ENCODE measurements around the gene COX6A2. TPM values are rescaled to one million over a fixed set of nuclear protein-coding genes. Genes with fewer than 3 reads are reported as not detected.
"Not testable (repeated sequence)": the region's sequence is repeated elsewhere in the genome, so short reads cannot be mapped to it uniquely, and the experiment has no call there.

COX6A2 gene
- total and polyA plus RNA-seq, 8 donors, result 0.67 TPM; not detected in 7

DNA sequence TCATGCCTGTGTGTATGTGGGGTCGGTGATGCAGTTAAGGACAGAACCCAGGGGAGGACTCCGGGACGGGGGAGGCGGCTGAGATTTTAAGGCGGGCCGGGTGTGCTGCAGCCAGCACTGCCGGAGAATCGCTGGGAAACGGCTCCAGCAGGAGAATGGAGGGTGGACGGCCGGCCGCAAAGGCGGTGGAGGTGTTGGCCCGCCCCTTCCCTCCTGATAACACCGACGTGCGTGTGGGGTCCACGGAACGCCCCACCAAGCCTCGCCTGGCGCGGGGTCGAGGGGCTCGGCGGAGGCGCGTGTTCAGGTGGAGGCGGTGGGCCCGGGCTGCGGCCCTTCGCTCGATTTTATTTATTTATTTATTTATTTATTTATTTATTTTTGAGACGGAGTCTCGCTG, 13.8 kb upstream of the COX6A2 start:
- Histone ChIP-seq H3K9me3 (no peaks in the 10 kb centered on the region), H3K27ac (peak overlapping the region in 1 of 2 donors; percentile 84), H3K4me3 (peak overlapping the region; percentile 72 to 92), H3K4me1 (peaks cover 0 to 10% of the 10 kb centered on the region in 2 donors), H3K27me3 (no peaks in the 10 kb centered on the region), H3K36me3 (no peaks in the 10 kb centered on the region)
- intact Hi-C loops (cut with DNase I), result no loop called here
- TF ChIP-seq, protein P1, sequence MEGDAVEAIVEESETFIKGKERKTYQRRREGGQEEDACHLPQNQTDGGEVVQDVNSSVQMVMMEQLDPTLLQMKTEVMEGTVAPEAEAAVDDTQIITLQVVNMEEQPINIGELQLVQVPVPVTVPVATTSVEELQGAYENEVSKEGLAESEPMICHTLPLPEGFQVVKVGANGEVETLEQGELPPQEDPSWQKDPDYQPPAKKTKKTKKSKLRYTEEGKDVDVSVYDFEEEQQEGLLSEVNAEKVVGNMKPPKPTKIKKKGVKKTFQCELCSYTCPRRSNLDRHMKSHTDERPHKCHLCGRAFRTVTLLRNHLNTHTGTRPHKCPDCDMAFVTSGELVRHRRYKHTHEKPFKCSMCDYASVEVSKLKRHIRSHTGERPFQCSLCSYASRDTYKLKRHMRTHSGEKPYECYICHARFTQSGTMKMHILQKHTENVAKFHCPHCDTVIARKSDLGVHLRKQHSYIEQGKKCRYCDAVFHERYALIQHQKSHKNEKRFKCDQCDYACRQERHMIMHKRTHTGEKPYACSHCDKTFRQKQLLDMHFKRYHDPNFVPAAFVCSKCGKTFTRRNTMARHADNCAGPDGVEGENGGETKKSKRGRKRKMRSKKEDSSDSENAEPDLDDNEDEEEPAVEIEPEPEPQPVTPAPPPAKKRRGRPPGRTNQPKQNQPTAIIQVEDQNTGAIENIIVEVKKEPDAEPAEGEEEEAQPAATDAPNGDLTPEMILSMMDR (IDR thresholded peaks at IDR 0.05), result no peak
- DNase-seq (no peak), ATAC-seq (no peak)

DNA sequence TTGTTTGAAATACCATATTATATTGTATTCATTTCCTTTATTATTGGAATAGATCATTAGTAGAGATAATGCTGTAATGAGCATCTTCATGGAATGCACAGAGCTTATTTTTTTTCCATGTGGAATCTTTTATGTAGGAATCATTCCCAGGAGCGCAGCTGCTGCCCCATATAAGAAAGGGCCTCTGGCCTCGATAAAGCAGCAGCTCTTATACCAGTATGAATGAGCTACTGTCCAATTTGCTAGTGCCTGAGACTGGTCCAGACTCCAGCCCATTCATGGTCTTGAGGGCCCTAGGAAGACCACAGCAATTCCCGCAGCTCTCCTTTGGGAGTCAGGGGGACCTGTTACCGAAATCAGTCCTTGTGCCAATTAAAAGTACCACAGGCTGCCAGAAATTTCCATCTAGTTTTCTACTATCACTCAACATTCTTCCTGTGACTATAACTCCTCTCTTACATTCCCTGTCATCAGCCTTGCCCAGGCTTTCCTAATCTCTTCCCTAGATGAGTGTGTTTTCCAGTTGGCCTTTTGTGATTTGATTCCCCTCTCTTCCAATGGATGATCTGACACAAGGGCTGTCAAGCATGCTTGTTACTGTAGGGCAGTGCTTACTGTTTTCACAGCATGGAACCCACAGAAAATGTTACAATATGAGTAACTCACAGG, 12.5 kb upstream of the COX6A2 start:
- peaks cover 0 to 10% of the 10 kb centered on the region in 2 donors for H3K4me1 ChIP-seq
- intact Hi-C loops (cut with DNase I), result no loop called here

DNA sequence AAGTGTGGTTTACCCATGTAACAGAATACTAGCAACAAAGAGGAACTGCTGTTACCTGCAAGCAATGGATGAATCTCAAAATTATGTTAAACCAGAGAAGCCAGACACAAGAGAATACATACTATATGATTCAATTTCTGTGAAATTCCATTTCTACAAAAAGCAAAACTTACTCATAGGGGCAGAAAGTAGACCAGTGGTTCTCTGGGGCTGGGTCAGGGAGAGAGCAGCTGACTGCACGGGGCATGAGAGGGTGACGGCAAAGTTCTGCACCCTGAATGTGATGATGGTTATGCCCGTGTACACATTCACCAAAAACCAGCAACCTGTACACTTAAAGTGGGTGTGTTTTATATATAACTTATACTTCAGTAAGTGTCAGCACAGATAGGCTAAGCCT, 11.4 kb upstream of the COX6A2 start:
- no peaks in the 10 kb centered on the region for H3K36me3 ChIP-seq
- peaks cover 0 to 10% of the 10 kb centered on the region in 2 donors for H3K4me1 ChIP-seq
- DNase-seq (peak in 1 of 4 donors; percentile 15), ATAC-seq (no peak)
- no peak overlapping the region for H3K27ac ChIP-seq
- H3K27me3 ChIP-seq, result no peaks in the 10 kb centered on the region
- TF ChIP-seq, protein P1 (IDR thresholded peaks at IDR 0.05), result no peak
- intact Hi-C loops (cut with DNase I), result loop anchor here in 1 of 2 donors (10.0 kb wide), 1 partner anchor 455 kb away; the partner anchor contains the start of gene HSD3B7
- no peak overlapping the region for H3K4me3 ChIP-seq
- H3K9me3 ChIP-seq, result no peaks in the 10 kb centered on the region

More for the DNA sequence above, 12.5 kb upstream of the COX6A2 start:
- TF ChIP-seq, protein P1 (IDR thresholded peaks at IDR 0.05), result no peak
- no peak overlapping the region for H3K4me3 ChIP-seq
- ATAC-seq, result no peak
- no peak overlapping the region for H3K27ac ChIP-seq
- no peaks in the 10 kb centered on the region for H3K9me3 ChIP-seq
- H3K27me3 ChIP-seq, result no peaks in the 10 kb centered on the region
- H3K36me3 ChIP-seq, result no peaks in the 10 kb centered on the region
- DNase-seq, result no peak

DNA sequence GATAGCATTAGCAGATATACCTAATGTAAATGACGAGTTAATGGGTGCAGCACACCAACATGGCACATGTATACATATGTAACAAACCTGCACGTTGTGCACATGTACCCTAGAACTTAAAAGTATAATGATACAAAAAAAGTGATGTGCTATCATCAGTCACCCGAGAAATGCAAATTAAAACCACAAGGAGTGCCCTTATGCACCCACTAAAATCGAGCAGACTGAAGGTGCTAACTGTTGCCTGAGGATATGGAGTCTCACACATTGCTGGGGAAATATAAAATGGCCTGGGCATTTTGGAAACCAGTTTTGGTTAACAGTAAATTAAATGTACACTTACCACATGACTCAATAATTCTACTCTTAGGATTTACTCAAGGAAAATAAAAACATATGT, 10.9 kb upstream of the COX6A2 start:
- peaks cover 0 to 10% of the 10 kb centered on the region in 2 donors for H3K4me1 ChIP-seq
- not testable (repeated sequence) for H3K36me3 ChIP-seq, DNase-seq, ATAC-seq, H3K27me3 ChIP-seq, H3K4me3 ChIP-seq, H3K27ac ChIP-seq, H3K9me3 ChIP-seq
- intact Hi-C loops (cut with DNase I), result loop anchor here in 1 of 2 donors (10.0 kb wide), 1 partner anchor 454 kb away; the partner anchor contains the start of gene HSD3B7

DNA sequence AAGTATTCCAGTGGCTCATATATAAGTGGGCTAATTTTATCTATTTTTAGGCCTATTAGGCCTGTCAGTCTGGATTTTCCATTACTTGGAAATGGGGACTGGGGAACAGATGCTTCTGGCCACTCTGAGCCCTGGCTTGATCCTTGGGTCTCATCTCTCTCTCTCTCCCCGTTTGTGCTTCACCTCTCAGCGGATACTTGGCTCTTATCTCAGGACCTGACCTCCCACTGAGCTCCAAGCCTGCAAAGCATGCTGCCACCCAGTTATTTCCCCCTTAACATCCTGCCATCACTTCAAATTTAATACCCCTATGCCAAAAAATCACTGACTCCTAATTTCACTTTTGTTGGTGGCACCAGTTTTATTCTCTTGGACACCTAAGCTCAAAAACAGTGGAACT, 10.3 kb upstream of the COX6A2 start:
- TF ChIP-seq, protein P1 (IDR thresholded peaks at IDR 0.05), result no peak
- no peak for ATAC-seq
- intact Hi-C loops (cut with DNase I), result loop anchor here in 1 of 2 donors (10.0 kb wide), 1 partner anchor 454 kb away; the partner anchor contains the start of gene HSD3B7

More for the DNA sequence above, 10.3 kb upstream of the COX6A2 start:
- Histone ChIP-seq H3K9me3 (no peaks in the 10 kb centered on the region), H3K27ac (no peak overlapping the region), H3K4me1 (peaks cover 0 to 10% of the 10 kb centered on the region in 2 donors), H3K27me3 (no peaks in the 10 kb centered on the region), H3K4me3 (no peak overlapping the region), H3K36me3 (no peaks in the 10 kb centered on the region)
- DNase-seq, result no peak
